Right cardiac atrium (tissue), 5 donors: ENCODE measurements around the gene OVOL1. TPM values are rescaled to one million over a fixed set of nuclear protein-coding genes. Genes with fewer than 3 reads are reported as not detected.

ENCODE experiments used
- ATAC-seq, 2 donors: fragments of 200-7000 bp; cut with Tn5 transposase; one replicate each; pipeline versions ENCODE4 v1.8.0 to v1.9.1; 2020; ENCODE audit warnings: moderate library complexity in 2 of 2, mild to moderate bottlenecking in 1 of 2
- DNase-seq, 3 donors: peaks; one replicate each; pipeline ENCODE4 v3.0.0-alpha.2; 2020
- H3K27ac ChIP-seq: one replicate; pipeline ENCODE4 v1.5.1; 2013; ENCODE audit warnings: mild to moderate bottlenecking, low read length, control low read depth, moderate library complexity
- H3K27me3 ChIP-seq: one replicate; pipeline ENCODE4 v1.6.1; 2013; ENCODE audit not compliant: control insufficient read depth, insufficient read depth
- H3K4me1 ChIP-seq: one replicate; pipeline ENCODE4 v1.6.1; 2013; ENCODE audit warnings: low read length; ENCODE audit not compliant: control insufficient read depth, insufficient read depth
- H3K4me3 ChIP-seq: one replicate; pipeline ENCODE4 v1.5.1; 2013; ENCODE audit warnings: low read length, control low read depth
- H3K9me3 ChIP-seq: one replicate; pipeline ENCODE4 v1.6.1; 2013; ENCODE audit warnings: low read length; ENCODE audit not compliant: control insufficient read depth
- WGBS: extraction: QIAGEN DNeasy Blood & Tissue Kit; methylation state at CpG from one replicate; pipeline ENCODE4 v1.1.7; 2013; 5-methylcytosine and 5-hydroxymethylcytosine counted together
- intact Hi-C, 4 donors: fragments of 100-400 bp; cut with DNase I; formaldehyde crosslinking; loops; one replicate each; pipeline versions ENCODE4 v1.11.0 to v1.14.0; 2022 to 2023
- polyA plus RNA-seq: library from polyadenylated mRNA; stranded (reverse); fragments of 200-250 nt; gene quantifications from one replicate; pipeline ENCODE4 v1.2.3, GENCODE V29; 2013
- total RNA-seq, 4 donors: library from RNA; stranded (reverse); fragmentation: NEBNext Ultra II Directional; extraction: Animal tissue kit (Norgen Biotek cat#: 25700); gene quantifications; one replicate each; pipeline ENCODE4 v1.2.1, GENCODE V29; 2021
- donor health status: healthy with polysubstance abuse.
- donor health status: DM: no; HTN: yes; CAD: no.
- donor health status: DM: no; HTN: no; CAD: no.
- donor health status: DM: no; HTN: yes; CAD: no; lungs with severe emphysema.
- donor health status: DM: yes; HTN: yes; CAD: no.

OVOL1 gene
- total and polyA plus RNA-seq, 5 donors: not detected

GRCh38 chr11:65785319-65786007 lies 1.4 kb upstream of the OVOL1 start:
- Histone ChIP-seq H3K27ac (no peak overlapping the region), H3K27me3 (no peaks in the 10 kb centered on the region), H3K4me1 (no peaks in the 10 kb centered on the region), H3K4me3 (no peak overlapping the region), H3K9me3 (no peaks in the 10 kb centered on the region)
- ATAC-seq: no peak
- no peak for DNase-seq
- intact Hi-C loops: no loop called here
- 62% methylated on average over 8 of the region's 8 CpGs for WGBS

GRCh38 chr11:65786008-65786785 lies 666 bp upstream of the OVOL1 start:
- H3K27me3 ChIP-seq: no peaks in the 10 kb centered on the region
- no peak overlapping the region for H3K27ac ChIP-seq
- no peak for DNase-seq
- intact Hi-C loops: no loop called here
- H3K4me3 ChIP-seq: peak overlapping the region; percentile 21
- no peaks in the 10 kb centered on the region for H3K9me3 ChIP-seq
- no peak for ATAC-seq
- H3K4me1 ChIP-seq: no peaks in the 10 kb centered on the region
- 9% methylated on average over 74 of the region's 74 CpGs for WGBS

GRCh38 chr11:65787649-65788622 lies 1.1 kb downstream of the OVOL1 start:
- DNase-seq: no peak
- no peaks in the 10 kb centered on the region for H3K27me3 ChIP-seq
- ATAC-seq: no peak
- H3K27ac ChIP-seq: no peak overlapping the region
- H3K9me3 ChIP-seq: no peaks in the 10 kb centered on the region
- 4% methylated on average over 64 of the region's 64 CpGs for WGBS
- no peaks in the 10 kb centered on the region for H3K4me1 ChIP-seq
- intact Hi-C loops: no loop called here
- peak overlapping the region; percentile 21 for H3K4me3 ChIP-seq

- Histone ChIP-seq H3K4me3 (no peak overlapping the region), H3K27ac (no peak overlapping the region), H3K4me1 (no peaks in the 10 kb centered on the region), H3K9me3 (no peaks in the 10 kb centered on the region), H3K27me3 (no peaks in the 10 kb centered on the region)
- ATAC-seq: no peak
- intact Hi-C loops: no loop called here
- no peak for DNase-seq
- WGBS: 78% methylated on average over 6 of the region's 6 CpGs
Measured at GRCh38 chr11:65788821-65789220, 2.0 kb downstream of the OVOL1 start.

GRCh38 chr11:65789230-65790103 lies 2.6 kb downstream of the OVOL1 start:
- no peak for ATAC-seq
- H3K4me1 ChIP-seq: no peaks in the 10 kb centered on the region
- no peaks in the 10 kb centered on the region for H3K27me3 ChIP-seq
- H3K9me3 ChIP-seq: no peaks in the 10 kb centered on the region
- DNase-seq: no peak
- intact Hi-C loops: no loop called here
- 79% methylated on average over 14 of the region's 14 CpGs for WGBS
- H3K4me3 ChIP-seq: no peak overlapping the region
- no peak overlapping the region for H3K27ac ChIP-seq

GRCh38 chr11:65790104-65790901 lies 3.4 kb downstream of the OVOL1 start:
- Histone ChIP-seq H3K4me3 (no peak overlapping the region), H3K27me3 (no peaks in the 10 kb centered on the region), H3K4me1 (no peaks in the 10 kb centered on the region), H3K27ac (no peak overlapping the region), H3K9me3 (no peaks in the 10 kb centered on the region)
- ATAC-seq: no peak
- WGBS: 79% methylated on average over 13 of the region's 13 CpGs
- intact Hi-C loops: no loop called here
- DNase-seq: no peak

- Histone ChIP-seq H3K27ac (no peak overlapping the region), H3K4me1 (no peaks in the 10 kb centered on the region), H3K4me3 (no peak overlapping the region), H3K27me3 (no peaks in the 10 kb centered on the region), H3K9me3 (no peaks in the 10 kb centered on the region)
- ATAC-seq: no peak
- no peak for DNase-seq
- WGBS: 89% methylated on average over 18 of the region's 18 CpGs
- intact Hi-C loops: no loop called here
Measured at GRCh38 chr11:65790902-65791650, 4.2 kb downstream of the OVOL1 start.

GRCh38 chr11:65791719-65792213 lies 4.9 kb downstream of the OVOL1 start:
- Histone ChIP-seq H3K4me1 (no peaks in the 10 kb centered on the region), H3K4me3 (no peak overlapping the region), H3K27ac (no peak overlapping the region), H3K9me3 (no peaks in the 10 kb centered on the region), H3K27me3 (no peaks in the 10 kb centered on the region)
- intact Hi-C loops: no loop called here
- ATAC-seq: no peak
- 73% methylated on average over 13 of the region's 13 CpGs for WGBS
- no peak for DNase-seq

- no peak for DNase-seq
- no peaks in the 10 kb centered on the region for H3K27me3 ChIP-seq
- intact Hi-C loops: no loop called here
Measured at GRCh38 chr11:65792456-65792855, 5.6 kb downstream of the OVOL1 start.

More at GRCh38 chr11:65792456-65792855, 5.6 kb downstream of the OVOL1 start:
- WGBS: 86% methylated on average over 16 of the region's 16 CpGs
- Histone ChIP-seq H3K27ac (no peak overlapping the region), H3K4me1 (no peaks in the 10 kb centered on the region), H3K4me3 (no peak overlapping the region), H3K9me3 (no peaks in the 10 kb centered on the region)
- no peak for ATAC-seq
